SIG-M5 treated with dmso at 0.1 percent for 504 hours (cell line): ENCODE data around the gene AOPEP.
A peak's percentile ranks its signal among the peaks of the same experiment; 100 is the strongest.
"Not testable (repeated sequence)": the region's sequence is repeated elsewhere in the genome, so short reads cannot be mapped to it uniquely, and the experiment has no call there.

Experiments used
- DNase-seq: peaks from one replicate; lab custom pipeline; 2025; ENCODE audit not compliant: unreplicated experiment; lab: John Stamatoyannopoulos, UW

The AOPEP gene

GRCh38 chr9:95008151-95008771 is 281.8 kb downstream of the AOPEP start:
- peak; percentile 20 for DNase-seq

GRCh38 chr9:95009459-95009858 is 283.0 kb downstream of the AOPEP start:
- no peak for DNase-seq

DNA sequence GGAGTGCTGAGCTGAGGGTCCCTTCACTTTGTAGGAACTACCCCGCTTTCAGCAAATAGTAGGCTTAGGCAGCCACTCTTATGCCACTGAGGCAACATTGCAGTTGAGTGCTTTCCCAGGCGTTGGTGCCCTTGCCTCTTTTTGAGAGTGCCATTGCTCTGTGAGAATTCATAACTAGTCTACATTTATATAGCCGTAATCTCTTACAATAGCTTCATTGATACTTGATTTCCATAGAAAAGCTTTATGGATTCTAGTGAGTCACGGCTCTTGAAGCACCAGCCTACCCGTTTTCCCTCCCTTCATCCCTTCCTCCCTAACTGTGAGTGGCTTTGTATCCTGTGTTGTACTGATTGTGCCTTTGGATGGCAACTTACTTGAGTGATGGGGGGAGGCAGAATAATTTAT is 283.9 kb downstream of the AOPEP start:
- no peak for DNase-seq

DNA sequence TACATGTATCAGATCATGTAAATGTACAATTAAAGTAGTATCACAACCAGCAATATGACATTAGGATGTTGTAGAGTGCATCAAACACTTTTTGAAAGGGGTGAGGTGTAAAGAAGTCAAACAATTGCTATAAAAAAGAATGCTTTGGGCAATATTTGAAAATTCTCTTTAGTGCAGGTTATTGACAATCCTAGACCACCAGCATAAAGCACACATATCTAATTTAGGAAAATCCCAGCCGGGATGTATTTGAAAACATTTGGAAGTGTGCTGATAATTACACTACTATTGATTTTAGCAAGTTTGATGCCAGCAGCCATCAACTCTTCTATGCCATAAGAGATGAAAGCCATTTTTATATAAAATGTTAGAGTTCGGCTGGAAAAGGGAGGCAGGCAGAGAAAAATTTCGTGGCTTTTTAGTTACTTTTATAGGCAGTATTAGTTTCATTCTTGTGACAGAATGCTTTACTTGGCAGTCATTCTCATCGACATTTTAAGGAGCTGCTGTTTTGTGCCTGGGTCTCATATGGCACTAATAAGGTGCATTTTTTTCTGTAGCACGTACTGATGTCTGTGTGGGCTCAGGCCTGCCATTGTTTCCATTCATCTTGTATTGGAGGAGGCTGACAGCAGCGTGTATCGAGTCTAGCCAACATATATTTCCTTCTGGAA is 285.7 kb downstream of the AOPEP start:
- DNase-seq: no peak

DNA sequence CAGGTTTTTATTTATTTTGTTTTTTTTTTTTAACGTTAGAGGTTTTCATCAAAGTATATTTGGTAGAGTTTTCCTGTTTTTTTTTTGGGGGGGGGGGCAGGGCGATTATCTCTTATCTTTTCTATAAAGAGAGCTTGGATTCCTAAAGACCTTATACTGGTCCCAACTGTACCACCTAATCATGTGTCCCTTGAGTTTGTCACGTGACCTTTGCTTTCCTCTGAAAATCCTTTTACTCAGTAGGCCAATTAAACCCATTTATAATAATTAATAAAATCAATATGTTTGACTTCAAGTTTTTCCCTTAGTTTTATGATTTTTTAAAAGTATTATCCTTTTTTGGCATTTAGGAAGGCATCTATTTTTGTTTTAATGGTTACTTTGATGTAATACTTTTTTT is 286.4 kb downstream of the AOPEP start:
- DNase-seq: no peak

DNA sequence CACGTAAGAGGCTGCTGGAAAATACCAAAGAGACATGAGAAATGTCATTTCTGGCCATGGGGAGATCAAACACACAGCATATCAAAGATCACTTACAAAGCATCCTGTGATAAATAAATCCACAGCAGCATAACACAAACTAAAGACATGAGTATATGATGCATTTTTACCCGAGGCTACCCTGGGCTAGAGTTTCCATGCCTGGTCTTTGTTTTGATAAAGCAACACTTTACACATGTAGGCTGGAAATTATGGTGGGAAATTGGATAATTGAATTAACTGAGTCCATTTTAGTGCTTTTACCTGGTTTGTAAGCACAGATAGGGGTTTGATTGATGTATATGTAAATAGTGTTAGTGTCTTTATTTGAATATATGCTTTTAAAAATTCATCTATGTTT is 288.4 kb downstream of the AOPEP start:
- no peak for DNase-seq

DNA sequence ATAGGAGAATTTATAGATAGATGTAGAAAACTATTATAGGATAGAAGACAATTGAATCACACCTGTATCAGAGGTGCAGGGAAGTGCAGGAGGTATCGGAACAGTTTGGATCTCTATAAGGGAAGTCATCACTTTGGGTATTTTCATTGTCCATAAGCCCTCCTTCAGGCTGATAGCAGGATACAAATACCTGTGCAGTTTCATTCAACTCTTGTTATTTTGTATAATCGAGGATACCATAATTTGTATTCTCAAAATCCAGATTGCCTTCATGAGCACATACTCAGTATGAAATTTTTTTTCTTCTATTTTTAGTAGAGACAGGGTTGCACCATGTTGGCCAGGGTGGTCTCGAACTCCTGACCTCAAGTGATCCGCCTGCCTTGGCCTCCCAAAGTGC is 289.1 kb downstream of the AOPEP start:
- no peak for DNase-seq

DNA sequence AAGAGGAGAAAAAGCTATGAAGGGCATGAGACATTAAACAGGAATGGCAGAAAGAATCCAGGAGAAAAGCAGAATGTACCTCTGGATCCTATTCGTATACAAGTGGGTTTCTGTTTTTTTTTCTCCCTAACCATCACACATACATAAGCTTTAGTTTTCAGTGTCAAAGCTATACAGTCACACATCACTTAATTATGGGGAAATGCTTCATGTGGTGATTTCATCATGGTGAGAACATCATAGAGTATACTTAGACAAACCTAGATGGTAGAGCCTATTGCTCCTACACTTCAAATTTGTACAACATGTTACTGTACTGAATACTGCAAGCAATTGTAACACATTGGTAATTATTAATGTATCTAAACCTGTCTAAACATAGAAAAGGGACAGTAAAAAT is 290.6 kb downstream of the AOPEP start:
- DNase-seq: no peak

GRCh38 chr9:95017661-95018060 is 291.2 kb downstream of the AOPEP start:
- no peak for DNase-seq

- DNase-seq: no peak
Measured at GRCh38 chr9:95018099-95018936, 291.8 kb downstream of the AOPEP start.

- not testable (repeated sequence) for DNase-seq
Measured at GRCh38 chr9:95020644-95021043, 294.1 kb downstream of the AOPEP start.

DNA sequence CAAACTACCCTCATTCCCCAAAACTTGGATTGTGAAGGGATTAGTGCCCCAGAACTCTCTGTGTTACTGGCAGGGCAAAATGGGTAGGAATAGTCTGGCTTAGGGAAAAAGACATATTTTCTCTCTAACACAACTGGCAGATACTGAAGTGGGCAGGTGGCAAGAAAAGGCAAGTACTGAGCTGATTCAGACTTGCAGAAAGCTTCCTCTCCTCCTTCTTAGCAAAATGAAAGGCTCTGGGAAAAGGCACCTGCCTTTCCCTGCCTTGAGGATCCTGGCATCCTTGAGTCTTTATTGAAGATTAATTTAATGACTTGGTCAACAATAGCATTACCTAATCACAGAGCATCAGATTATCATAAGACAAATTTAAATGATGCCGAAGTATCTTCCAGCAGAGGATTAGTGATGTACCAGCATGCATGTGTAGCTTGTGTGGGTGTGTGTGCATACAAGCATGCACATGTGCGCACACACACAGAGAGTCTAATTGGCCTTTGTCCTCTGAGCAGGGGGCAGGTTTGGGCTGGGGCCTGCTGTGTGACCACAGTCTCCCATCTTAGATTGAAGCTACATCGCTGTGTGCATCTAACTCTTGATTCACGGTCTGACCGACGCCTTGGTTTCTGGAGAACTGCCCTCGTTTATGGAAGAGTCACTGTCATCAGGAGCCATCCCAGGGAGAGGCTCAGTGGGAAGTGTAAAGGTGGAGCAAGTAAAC is 294.8 kb downstream of the AOPEP start:
- DNase-seq: no peak

GRCh38 chr9:95022657-95023056 is 296.2 kb downstream of the AOPEP start:
- no peak for DNase-seq

- no peak for DNase-seq
Measured at GRCh38 chr9:95023217-95024003, 296.9 kb downstream of the AOPEP start.

GRCh38 chr9:95024097-95024671 is 297.7 kb downstream of the AOPEP start:
- DNase-seq: no peak

DNA sequence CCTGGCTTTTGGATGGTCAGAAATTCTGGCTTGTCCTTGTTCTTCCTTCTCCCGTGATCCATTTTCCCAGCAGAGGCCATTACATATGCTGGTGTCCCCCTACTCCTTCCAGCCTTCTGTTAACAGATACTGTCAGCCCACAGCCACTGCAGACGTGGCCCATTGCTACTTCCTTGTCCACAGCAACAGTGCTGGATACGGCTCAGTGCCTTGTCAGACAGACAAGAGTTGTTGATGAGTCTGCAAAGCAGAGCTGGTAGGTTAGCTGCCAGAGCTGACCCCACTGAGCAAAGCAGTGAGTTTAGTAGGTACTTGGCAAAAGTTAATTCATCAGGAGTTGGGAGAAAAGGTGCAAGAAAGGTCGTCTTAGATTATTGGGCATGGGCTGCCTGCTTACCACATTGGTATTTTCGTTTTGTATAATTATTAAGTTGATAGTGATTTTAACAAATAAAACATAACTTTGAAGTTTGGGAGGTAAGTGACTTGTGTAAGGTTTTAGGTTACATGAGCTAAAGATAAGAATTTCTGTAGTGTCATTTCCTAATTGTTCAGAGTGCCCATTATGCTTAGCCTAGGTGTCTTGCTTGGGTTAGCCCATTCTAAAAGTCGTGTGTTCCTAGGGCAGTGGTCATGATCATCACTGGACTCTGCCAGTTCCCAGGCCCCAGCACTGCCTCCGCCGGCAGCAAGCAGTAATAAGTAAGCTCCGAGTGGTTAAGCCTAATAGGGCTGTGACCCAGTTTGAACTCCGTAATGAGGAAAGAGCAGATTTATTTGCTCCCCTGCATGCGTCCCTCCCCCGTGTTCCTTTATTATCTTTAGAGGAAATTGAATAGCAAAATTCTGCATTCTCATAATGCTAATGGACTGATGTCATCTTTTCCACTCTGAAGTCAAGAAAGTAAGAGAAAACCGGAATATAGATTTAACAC is 299.0 kb downstream of the AOPEP start:
- peak; percentile 2 for DNase-seq

DNA sequence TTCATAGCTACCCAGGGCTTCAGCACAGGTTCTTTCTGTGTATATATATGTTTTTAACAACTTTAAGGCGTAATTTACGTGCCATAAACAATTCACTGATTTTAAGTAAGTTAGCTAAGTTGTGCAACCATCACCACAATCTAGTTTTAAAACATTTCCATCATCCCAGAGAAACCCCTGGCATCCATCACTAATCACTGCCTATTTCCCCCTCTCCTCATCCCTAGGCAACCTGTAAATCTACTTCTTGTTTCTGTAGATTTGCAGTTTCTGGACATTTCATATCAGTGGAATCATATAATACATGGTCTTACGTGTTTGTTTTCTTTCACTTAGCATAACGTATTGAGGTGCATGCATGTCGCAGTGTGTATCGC is 299.6 kb downstream of the AOPEP start:
- no peak for DNase-seq

DNA sequence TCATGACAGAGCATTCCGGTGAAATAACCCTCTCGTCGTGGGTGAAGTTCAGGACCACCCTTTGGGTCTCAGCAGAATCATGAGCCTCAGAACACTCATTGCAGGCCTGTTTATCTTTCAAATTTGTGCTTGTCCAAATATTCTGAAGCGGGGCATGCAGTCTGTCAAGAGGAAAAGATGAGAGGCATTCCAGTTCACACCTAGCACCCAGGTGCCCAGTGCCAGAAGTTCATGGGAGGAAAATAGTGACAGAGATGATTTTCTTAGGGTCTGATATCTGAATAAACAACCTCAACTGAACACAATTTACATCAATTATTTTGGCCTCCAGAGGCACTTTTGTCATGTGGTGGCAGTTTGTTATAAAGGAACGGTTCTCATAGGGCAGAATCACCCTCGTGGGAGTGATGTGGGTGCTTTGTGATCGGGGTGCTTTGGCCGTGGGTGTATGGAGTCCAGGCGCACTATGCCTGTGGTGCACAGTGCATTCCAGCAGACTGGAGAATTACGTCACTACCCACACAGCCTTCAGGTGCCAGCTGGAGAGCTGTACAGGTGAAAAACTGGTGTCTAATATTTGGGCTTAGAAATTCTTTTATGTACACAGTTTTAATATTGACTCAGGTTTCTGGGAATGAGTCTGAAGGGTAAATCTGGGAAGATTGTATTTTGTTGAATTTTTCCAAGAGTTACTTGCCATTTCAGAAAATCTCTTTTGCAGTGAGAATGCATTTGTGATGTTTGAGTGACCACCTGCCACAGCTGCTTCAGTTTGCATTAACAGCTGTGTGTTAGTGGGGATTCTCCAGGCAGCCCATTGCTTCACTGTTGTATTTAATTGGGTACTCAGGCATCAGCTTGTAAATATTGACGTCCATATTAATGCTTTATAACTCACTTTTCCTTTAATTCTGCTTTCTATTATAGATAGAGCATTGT is 301.7 kb downstream of the AOPEP start:
- no peak for DNase-seq
